Ovary (tissue), 9 donors: ENCODE results near the gene DBI. TPM values are rescaled to one million over a fixed set of nuclear protein-coding genes. Genes with fewer than 3 reads are reported as not detected.

ENCODE experiments used
- DNase-seq, 5 donors: peaks; one replicate each; pipeline ENCODE4 v3.0.0-alpha.2; 2019 to 2020
- H3K27ac ChIP-seq, 2 donors: fragments of 200-600 bp; one replicate each; pipeline versions ENCODE4 v1.5.1 to v1.8.0; 2019 to 2022
- H3K27me3 ChIP-seq: fragments of 200-600 bp; one replicate; pipeline ENCODE4 v1.8.0; 2022
- H3K36me3 ChIP-seq: fragments of 200-600 bp; sonication (generic); one replicate; pipeline ENCODE4 v1.5.1; 2019
- H3K4me1 ChIP-seq: one replicate; pipeline ENCODE4 v1.8.1; 2013; ENCODE audit warnings: mild to moderate bottlenecking, moderate library complexity; ENCODE audit not compliant: insufficient read depth
- H3K4me3 ChIP-seq: fragments of 200-600 bp; sonication (generic); one replicate; pipeline ENCODE4 v1.5.1; 2017
- H3K9me3 ChIP-seq, 2 donors: fragments of 200-600 bp in 1 of 2; sonication (generic) in 1 of 2; one replicate each; pipeline versions ENCODE4 v1.5.1 to v1.8.1; 2013 to 2019; ENCODE audit warnings: mild to moderate bottlenecking in 1 of 2, moderate library complexity in 1 of 2
- EP300 ChIP-seq: sonication (generic); formaldehyde crosslinking; IDR thresholded peaks from one replicate; pipeline ENCODE4 v1.6.1; 2017; ENCODE audit warnings: antibody characterized with exemption
- POLR2A ChIP-seq: fragments of 450-650 bp; IDR thresholded peaks from one replicate; pipeline ENCODE4 v1.6.1; 2017; ENCODE audit warnings: antibody characterized with exemption, mild to moderate bottlenecking, moderate library complexity
- WGBS, 3 donors: extraction: QIAGEN DNeasy Blood & Tissue Kit in 1 of 3; methylation state at CpG; one replicate each; pipeline versions ENCODE4 v1.1.5 to v1.1.7; 2013 to 2017; 5-methylcytosine and 5-hydroxymethylcytosine counted together
- intact Hi-C, 4 donors: fragments of 100-400 bp; cut with DNase I; formaldehyde crosslinking; loops; one replicate each; pipeline versions ENCODE4 v1.11.0 to v1.15.1; 2022 to 2023
- polyA plus RNA-seq, 2 donors: library from polyadenylated mRNA; stranded (reverse); fragments of 200-250 nt in 1 of 2; fragments of 350-450 nt in 1 of 2; fragmentation: Illumina TruSeq in 1 of 2; extraction: RNeasy Lipid Tissue Mini Kit (QIAGEN cat#74804) in 1 of 2; gene quantifications; one replicate each; pipeline ENCODE4 v1.2.3, GENCODE V29; 2013 to 2014
- total RNA-seq, 7 donors: library from RNA; depleted of rRNA in 2 of 7; stranded (reverse); fragments of >200 nt in 2 of 7; fragmentation: NEBNext Ultra II Directional in 3 of 7; extraction: Animal tissue kit (Norgen Biotek cat#: 25700) in 3 of 7; gene quantifications; one replicate each; pipeline versions ENCODE4 v1.1.0 to v1.2.4, GENCODE V29; 2016 to 2023
- TF ChIP-seq, protein P1 (sequence below), 3 donors: fragments of 450-650 bp in 2 of 3; fragments of 200-600 bp in 1 of 3; IDR thresholded peaks; one replicate each; pipeline versions ENCODE4 v1.5.1 to v1.8.0; 2016 to 2022; ENCODE audit warnings: antibody characterized with exemption in 3 of 3, mild to moderate bottlenecking in 1 of 3
- donor health status: DM: no; HTN: no; CAD: no; lungs with moderate emphysema.
- donor health status: DM: no; HTN: no; CAD: no.
- donor health status: Bipolar disorder and iron deficiency.
- donor health status: DM: yes; HTN: yes; CAD: no.
- donor health status: DM: no; HTN: no; CAD: no.
- donor health status: DM: yes; HTN: yes; CAD: no.

DBI gene
- total and polyA plus RNA-seq, 9 donors = 35.5 to 243 (median 49.8) TPM

DNA sequence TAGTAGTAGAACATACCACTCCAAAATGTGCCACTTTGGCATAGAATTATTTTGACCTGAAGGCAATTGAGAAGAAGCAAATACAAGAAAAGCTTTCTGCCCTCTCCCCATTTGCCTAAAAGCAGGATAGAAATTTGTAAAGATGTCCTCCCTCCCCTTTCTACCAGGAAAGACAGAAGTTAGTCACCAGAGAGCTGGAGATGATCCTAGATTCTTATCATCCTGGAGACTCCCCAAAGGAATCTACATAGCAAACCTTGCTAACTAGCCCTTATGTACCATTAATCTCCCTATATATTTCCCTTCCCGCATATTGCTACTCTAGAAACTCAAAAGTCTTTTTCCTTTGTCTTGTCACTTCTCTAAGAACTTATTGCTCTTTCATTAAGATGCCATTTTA, 52.3 kb downstream of the DBI start:
- Histone ChIP-seq H3K36me3 (no peaks in the 10 kb centered on the region), H3K4me3 (no peak overlapping the region), H3K4me1 (no peaks in the 10 kb centered on the region), H3K27me3 (no peaks in the 10 kb centered on the region), H3K27ac (no peak overlapping the region), H3K9me3 (no peaks in the 10 kb centered on the region)
- TF ChIP-seq, protein P1, sequence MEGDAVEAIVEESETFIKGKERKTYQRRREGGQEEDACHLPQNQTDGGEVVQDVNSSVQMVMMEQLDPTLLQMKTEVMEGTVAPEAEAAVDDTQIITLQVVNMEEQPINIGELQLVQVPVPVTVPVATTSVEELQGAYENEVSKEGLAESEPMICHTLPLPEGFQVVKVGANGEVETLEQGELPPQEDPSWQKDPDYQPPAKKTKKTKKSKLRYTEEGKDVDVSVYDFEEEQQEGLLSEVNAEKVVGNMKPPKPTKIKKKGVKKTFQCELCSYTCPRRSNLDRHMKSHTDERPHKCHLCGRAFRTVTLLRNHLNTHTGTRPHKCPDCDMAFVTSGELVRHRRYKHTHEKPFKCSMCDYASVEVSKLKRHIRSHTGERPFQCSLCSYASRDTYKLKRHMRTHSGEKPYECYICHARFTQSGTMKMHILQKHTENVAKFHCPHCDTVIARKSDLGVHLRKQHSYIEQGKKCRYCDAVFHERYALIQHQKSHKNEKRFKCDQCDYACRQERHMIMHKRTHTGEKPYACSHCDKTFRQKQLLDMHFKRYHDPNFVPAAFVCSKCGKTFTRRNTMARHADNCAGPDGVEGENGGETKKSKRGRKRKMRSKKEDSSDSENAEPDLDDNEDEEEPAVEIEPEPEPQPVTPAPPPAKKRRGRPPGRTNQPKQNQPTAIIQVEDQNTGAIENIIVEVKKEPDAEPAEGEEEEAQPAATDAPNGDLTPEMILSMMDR (IDR thresholded peaks at IDR 0.05) = no peak
- no peak for TF ChIP-seq EP300
- TF ChIP-seq POLR2A = no peak
- no peak for DNase-seq
- intact Hi-C loops = no loop called here
- 94 to 98% (median 97%) methylated on average over 1 of the region's 1 CpG for WGBS, 3 donors

DNA sequence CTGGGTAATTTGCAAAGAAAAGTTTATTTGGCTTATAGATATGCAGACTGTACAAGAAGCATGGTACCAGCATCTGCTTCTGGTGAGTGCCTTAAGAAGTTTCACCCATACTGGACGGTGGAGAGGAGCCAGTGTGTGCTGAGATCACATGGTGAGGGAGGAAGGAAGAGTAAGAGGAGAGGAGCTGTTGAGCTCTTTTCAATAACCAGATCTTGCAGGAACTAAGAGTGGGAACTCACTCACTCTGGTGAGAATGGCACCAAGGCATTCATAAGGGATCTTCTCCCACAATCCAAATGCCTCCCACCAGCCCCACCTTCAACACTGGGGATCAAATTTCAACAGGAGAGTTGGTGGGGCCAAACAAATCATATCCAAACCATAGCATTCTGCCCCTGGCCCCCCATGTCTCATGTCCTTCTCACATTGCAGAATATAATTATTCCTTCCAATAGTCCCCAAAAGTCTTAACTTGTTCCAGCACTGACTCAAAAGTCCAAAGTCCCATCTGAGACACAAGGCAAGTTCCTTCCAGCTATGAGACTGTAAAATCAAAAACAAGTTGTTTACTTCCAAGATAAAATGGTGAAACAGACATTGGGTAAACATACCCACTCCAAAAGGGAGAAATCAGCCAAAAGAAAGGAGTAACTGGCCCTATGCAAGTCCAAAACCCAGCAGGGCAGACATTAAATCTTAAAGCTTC, 53.2 kb downstream of the DBI start:
- H3K27ac ChIP-seq = no peak overlapping the region
- no peaks in the 10 kb centered on the region for H3K9me3 ChIP-seq
- 45 to 67% (median 58%) methylated on average over 1 of the region's 1 CpG for WGBS, 3 donors
- H3K4me3 ChIP-seq = no peak overlapping the region
- H3K27me3 ChIP-seq = no peaks in the 10 kb centered on the region
- no peaks in the 10 kb centered on the region for H3K36me3 ChIP-seq
- TF ChIP-seq EP300 = no peak
- TF ChIP-seq, protein P1 (IDR thresholded peaks at IDR 0.05) = no peak
- no peak for TF ChIP-seq POLR2A
- no peaks in the 10 kb centered on the region for H3K4me1 ChIP-seq
- no peak for DNase-seq
- intact Hi-C loops = no loop called here

DNA sequence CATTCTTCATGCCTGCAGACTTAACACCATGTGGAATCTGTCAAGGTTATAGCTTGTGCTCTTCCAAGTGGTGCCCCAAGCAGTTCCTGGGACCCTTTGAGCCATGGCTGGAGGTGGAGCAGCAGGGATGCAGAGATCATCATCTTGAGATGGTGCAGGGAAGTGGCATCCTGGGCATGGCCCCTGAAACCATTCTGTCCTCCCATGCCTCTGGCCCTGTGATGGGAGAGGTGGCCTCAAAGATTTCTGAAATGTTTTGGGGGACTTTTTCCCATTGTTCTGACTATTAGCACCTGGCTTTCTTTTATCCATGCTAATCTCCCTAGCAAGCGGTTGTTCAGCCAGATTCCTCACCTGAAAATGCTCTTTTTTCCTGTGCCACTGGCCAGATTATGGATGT, 54.5 kb downstream of the DBI start:
- no peaks in the 10 kb centered on the region for H3K9me3 ChIP-seq
- H3K4me1 ChIP-seq = peaks cover 7% of the 10 kb centered on the region
- no peak for TF ChIP-seq POLR2A
- TF ChIP-seq, protein P1 (IDR thresholded peaks at IDR 0.05) = no peak
- TF ChIP-seq EP300 = no peak
- no peaks in the 10 kb centered on the region for H3K27me3 ChIP-seq
- intact Hi-C loops = no loop called here
- 96 to 97% (median 97%) methylated on average over 1 of the region's 1 CpG for WGBS, 3 donors
- H3K4me3 ChIP-seq = no peak overlapping the region
- no peak for DNase-seq
- no peaks in the 10 kb centered on the region for H3K36me3 ChIP-seq
- H3K27ac ChIP-seq = no peak overlapping the region

DNA sequence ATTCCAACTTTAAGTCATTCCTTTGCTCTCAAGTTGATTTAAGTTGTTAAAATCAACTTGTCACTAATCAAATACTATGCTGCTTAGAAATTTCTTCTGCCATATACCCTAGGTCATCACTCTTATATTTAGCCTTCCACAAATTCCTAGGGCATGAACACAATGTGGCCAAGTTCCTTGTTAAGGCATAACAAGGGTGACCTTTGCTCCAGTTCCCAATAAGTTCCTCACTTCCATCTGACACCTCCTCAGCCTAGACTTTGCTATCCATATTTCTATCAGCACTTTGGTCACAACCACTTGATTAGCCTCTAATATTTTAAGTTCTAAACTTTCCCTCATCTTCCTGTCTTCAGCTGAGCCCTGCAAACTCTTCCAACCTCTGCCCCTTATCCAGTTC, 55.0 kb downstream of the DBI start:
- intact Hi-C loops = no loop called here
- Histone ChIP-seq H3K27me3 (no peaks in the 10 kb centered on the region), H3K36me3 (no peaks in the 10 kb centered on the region), H3K4me3 (no peak overlapping the region), H3K9me3 (no peaks in the 10 kb centered on the region), H3K27ac (no peak overlapping the region), H3K4me1 (peaks cover 9% of the 10 kb centered on the region)
- TF ChIP-seq EP300 = no peak
- TF ChIP-seq POLR2A = no peak
- TF ChIP-seq, protein P1 (IDR thresholded peaks at IDR 0.05) = no peak
- no peak for DNase-seq

Other genes starting within 250 kb of the DBI start
- under 1 TPM in 4 of 7 donors, not detected in 3; 0.10 to 0.23 (median 0.17) TPM for gene C1QL2, start 208.2 kb upstream of the DBI start, total RNA-seq
- gene C1QL2, start 208.2 kb upstream of the DBI start, polyA plus RNA-seq = not detected
- 10 to 100 TPM in 2 of 7 donors, 1 to 10 TPM in 5; 3.8 to 13.3 (median 5.8) TPM for gene STEAP3, start 143.1 kb upstream of the DBI start, total RNA-seq
- 1 to 10 TPM; 2.3 to 6.1 TPM for gene STEAP3, start 143.1 kb upstream of the DBI start, polyA plus RNA-seq
- gene C2orf76, start 143 bp upstream of the DBI start, total RNA-seq = 10 to 100 TPM; 12.0 to 16.7 (median 13.2) TPM
- 10 to 100 TPM; 18.9 to 24.1 TPM for gene C2orf76, start 143 bp upstream of the DBI start, polyA plus RNA-seq
- gene TMEM37, start 64.9 kb downstream of the DBI start, total RNA-seq = 10 to 100 TPM in 6 of 7 donors, 1 to 10 TPM in 1; 9.5 to 32.5 (median 17.4) TPM
- gene TMEM37, start 64.9 kb downstream of the DBI start, polyA plus RNA-seq = 10 to 100 TPM; 18.1 to 18.6 TPM
- 10 to 100 TPM in 1 of 7 donors, 1 to 10 TPM in 1, not detected in 5; 1.4 to 14.1 TPM for gene SCTR, start 157.5 kb downstream of the DBI start, total RNA-seq
- under 1 TPM; 0.23 to 0.27 TPM for gene SCTR, start 157.5 kb downstream of the DBI start, polyA plus RNA-seq
- gene CFAP221, start 177.5 kb downstream of the DBI start, total RNA-seq = 10 to 100 TPM in 1 of 7 donors, 1 to 10 TPM in 5, under 1 TPM in 1; 0.86 to 23.4 (median 2.4) TPM
- gene CFAP221, start 177.5 kb downstream of the DBI start, polyA plus RNA-seq = 1 to 10 TPM in 1 of 2 donors, under 1 TPM in 1; 0.24 to 2.4 TPM